GM19043 (cell line): Measurements from ENCODE around the gene KLHL8.

Source experiments
- ATAC-seq: cut with Tn5 transposase; IDR thresholded peaks from one replicate; pipeline ENCODE4 v1.9.1; 2021; ENCODE audit warnings: low read depth; ENCODE audit not compliant: unreplicated experiment

The KLHL8 gene

GRCh38 chr4:87128006-87128705 lies 92.3 kb downstream of the KLHL8 start:
- no peak for ATAC-seq

- no peak for ATAC-seq
These were observed 94.4 kb downstream of the KLHL8 start for GRCh38 chr4:87126056-87126455.

GRCh38 chr4:87122252-87122651 lies 98.2 kb downstream of the KLHL8 start:
- ATAC-seq: no peak

DNA sequence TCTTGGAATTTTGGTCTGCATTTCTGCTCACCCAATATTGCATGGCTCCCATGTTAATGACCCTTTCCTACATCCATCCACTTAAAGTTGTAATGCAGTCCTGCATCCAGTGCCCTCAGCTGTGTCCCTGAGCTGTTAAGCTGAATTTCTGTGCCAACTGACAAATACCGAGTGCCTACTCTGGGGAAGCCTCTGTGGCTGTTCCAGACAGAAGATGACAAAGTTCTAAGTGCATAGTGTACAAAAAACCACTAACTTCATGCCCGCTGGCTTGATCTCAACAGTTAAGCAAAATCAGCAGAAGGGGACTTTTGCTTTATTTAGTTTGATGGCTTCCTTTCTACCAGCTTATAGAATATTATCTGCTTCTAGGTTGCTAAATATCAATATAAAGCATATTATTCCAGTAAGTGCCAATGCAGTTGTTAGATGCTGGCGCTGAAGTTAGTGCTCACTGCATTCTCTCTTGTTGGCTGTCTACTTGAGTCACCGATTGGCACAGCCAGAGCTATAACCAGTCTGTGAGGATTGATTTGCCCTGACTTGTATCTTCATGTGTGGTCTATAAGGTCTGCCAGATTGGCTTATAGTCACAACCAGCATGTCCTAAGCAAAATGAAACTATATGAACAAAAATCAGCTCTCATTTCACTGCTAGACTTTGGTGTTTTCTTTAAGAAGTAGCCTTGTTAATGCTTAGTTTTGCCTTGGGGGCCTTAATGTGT lies 98.9 kb downstream of the KLHL8 start:
- no peak for ATAC-seq

GRCh38 chr4:87120411-87121162 lies 99.8 kb downstream of the KLHL8 start:
- no peak for ATAC-seq

- no peak for ATAC-seq
These were observed 100.4 kb downstream of the KLHL8 start for GRCh38 chr4:87120010-87120409.

DNA sequence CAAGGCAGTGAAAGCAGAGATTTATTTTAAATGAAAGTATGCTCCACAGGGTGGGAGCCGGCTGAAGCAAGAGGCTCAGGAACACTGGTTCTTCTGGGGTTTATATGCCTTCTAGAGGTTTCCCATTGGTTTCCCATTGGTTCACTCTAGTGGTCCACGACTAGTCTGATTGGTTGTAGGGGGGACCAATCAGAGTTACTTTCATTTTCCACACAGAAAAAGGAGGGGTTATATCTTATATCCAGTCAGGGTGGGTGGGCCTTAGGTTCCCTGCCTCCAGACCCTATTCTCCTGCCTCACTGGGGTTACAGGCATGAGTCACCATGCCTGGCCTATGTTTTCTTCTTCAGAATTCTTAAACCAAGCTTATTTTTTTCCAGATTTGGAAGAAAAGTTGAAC lies 101.6 kb downstream of the KLHL8 start:
- ATAC-seq: no peak

- no peak for ATAC-seq
These were observed 102.0 kb downstream of the KLHL8 start for GRCh38 chr4:87118421-87118820.

DNA sequence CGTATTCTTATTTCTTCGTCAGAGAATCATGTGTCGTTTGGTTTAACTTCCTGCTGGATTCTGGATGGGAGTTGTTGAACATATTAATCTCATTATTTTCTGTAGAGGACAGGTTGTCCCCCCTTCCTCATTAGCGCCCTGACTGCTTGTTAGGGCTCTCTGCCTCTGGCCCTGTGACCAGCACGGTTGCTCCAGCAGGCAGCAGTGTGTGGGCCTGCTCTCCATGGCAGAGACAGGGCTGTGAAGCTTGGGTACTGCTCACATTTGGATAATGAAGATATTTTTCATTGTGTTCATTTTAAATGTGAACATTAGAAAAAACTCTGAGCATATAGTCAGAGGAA lies 102.7 kb downstream of the KLHL8 start:
- ATAC-seq: no peak

- no peak for ATAC-seq
These were observed 103.2 kb downstream of the KLHL8 start for GRCh38 chr4:87117051-87117731.

- no peak for ATAC-seq
These were observed 104.2 kb downstream of the KLHL8 start for GRCh38 chr4:87116231-87116630.

GRCh38 chr4:87114245-87115062 lies 106.0 kb downstream of the KLHL8 start:
- no peak for ATAC-seq

- no peak for ATAC-seq
These were observed 108.4 kb downstream of the KLHL8 start for GRCh38 chr4:87112063-87112462.
